Right lung (tissue), 10 donors: Measurements from ENCODE around the gene ABHD4. TPM values are rescaled to one million over a fixed set of nuclear protein-coding genes. Genes with fewer than 3 reads are reported as not detected.
"Not testable (repeated sequence)": the region's sequence is repeated elsewhere in the genome, so short reads cannot be mapped to it uniquely, and the experiment has no call there.

Experiments
- DNase-seq, 2 donors: peaks; one replicate each; pipeline ENCODE4 v3.0.0-alpha.2; 2013
- long read RNA-seq, 8 donors: transcript quantifications; one replicate each; lab custom pipeline, GENCODE V29; 2026
- polyA plus RNA-seq, 5 donors: library from polyadenylated mRNA; unstranded; fragments of 120-200 nt; gene quantifications; one replicate each; pipeline versions ENCODE4 v1.2.1 to v1.2.3, GENCODE V29; 2013; ENCODE audit warnings: inconsistent platforms in 1 of 5, low replicate concordance in 1 of 5; ENCODE audit not compliant: insufficient read length in 5 of 5, insufficient read depth in 1 of 5

ABHD4 gene, protein sequence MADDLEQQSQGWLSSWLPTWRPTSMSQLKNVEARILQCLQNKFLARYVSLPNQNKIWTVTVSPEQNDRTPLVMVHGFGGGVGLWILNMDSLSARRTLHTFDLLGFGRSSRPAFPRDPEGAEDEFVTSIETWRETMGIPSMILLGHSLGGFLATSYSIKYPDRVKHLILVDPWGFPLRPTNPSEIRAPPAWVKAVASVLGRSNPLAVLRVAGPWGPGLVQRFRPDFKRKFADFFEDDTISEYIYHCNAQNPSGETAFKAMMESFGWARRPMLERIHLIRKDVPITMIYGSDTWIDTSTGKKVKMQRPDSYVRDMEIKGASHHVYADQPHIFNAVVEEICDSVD
- 10 to 100 TPM; 33.1 to 46.7 (median 37.9) TPM for polyA plus RNA-seq
- long read RNA-seq, donor 1, transcript ABHD4-203 (7 exons, 3,366 nt) = major isoform, 18 of 21 reads
- long read RNA-seq, donor 1, partial matches to known transcripts = 0 of 21 reads
- long read RNA-seq, donor 1, other reads (novel, unspliced or antisense) = 0 of 21 reads
- long read RNA-seq, donor 2, transcript ABHD4-203 (7 exons, 3,366 nt) = major isoform, 6 of 6 reads
- long read RNA-seq, donor 2, partial matches to known transcripts = 0 of 6 reads
- long read RNA-seq, donor 2, other reads (novel, unspliced or antisense) = 0 of 6 reads
- long read RNA-seq, donor 3, partial matches to known transcripts = 0 of 1 reads
- long read RNA-seq, donor 3, other reads (novel, unspliced or antisense) = 0 of 1 reads
- long read RNA-seq, donor 4, partial matches to known transcripts = 0 of 6 reads
- long read RNA-seq, donor 4, other reads (novel, unspliced or antisense) = 0 of 6 reads
- long read RNA-seq, donor 5, transcript ABHD4-203 (7 exons, 3,366 nt) = major isoform, 11 of 21 reads
- long read RNA-seq, donor 5, partial matches to known transcripts = 8 of 21 reads
- long read RNA-seq, donor 5, other reads (novel, unspliced or antisense) = 0 of 21 reads
- long read RNA-seq, donor 6, transcript ABHD4-203 (7 exons, 3,366 nt) = major isoform, 12 of 19 reads
- long read RNA-seq, donor 6, partial matches to known transcripts = 6 of 19 reads
- long read RNA-seq, donor 6, other reads (novel, unspliced or antisense) = 0 of 19 reads
- long read RNA-seq, donor 7, transcript ABHD4-203 (7 exons, 3,366 nt) = major isoform, 7 of 8 reads
- long read RNA-seq, donor 7, partial matches to known transcripts = 0 of 8 reads
- long read RNA-seq, donor 7, other reads (novel, unspliced or antisense) = 0 of 8 reads
- long read RNA-seq, donor 8, transcript ABHD4-203 (7 exons, 3,366 nt) = major isoform, 6 of 6 reads
- long read RNA-seq, donor 8, partial matches to known transcripts = 0 of 6 reads
- long read RNA-seq, donor 8, other reads (novel, unspliced or antisense) = 0 of 6 reads

DNA sequence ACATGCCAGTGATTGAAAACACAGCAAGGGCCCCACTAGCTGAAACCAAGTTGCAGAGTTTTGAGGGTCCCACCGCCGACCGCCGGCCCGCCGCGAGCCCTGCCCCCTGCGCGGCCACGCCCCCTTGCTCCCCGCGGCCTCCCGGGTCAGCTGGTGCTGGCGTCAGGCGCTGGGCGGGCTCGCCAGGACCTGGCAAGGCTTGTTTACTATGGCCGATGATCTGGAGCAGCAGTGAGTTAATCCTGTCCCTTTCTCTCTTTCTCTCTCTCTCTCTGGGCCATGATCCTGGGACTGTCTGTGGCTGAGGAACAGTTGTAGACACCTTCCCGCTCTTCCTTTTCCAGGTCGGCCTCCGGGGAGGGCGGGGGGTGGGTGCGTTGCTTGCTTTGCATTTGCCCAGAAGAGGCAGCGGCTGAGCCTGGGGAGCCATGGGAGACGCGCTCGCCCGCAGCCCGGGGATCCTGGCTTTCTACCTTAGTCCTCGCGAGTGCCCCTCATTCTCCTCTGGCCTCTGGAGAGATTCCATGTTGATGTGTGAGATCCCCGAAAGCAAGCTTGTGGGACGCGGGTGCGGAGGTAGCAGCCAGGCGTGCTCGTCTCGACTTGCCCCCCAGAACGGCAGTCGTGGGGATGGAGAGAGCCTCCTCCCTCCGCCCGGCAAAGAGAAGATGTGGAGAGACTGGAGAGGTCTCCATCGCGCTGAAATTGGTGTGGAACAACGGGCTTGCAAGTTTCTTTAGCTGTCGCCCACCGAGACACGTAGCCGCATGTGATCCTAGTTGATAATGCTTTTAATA, at the start of gene ABHD4:
Gene ABHD4, plus strand, starts transcription at position 202 of the 797 bp plus-strand sequence. Its CDS starts 7 bp downstream, at position 209.
- peak; percentile 87 to 89 for DNase-seq

DNA sequence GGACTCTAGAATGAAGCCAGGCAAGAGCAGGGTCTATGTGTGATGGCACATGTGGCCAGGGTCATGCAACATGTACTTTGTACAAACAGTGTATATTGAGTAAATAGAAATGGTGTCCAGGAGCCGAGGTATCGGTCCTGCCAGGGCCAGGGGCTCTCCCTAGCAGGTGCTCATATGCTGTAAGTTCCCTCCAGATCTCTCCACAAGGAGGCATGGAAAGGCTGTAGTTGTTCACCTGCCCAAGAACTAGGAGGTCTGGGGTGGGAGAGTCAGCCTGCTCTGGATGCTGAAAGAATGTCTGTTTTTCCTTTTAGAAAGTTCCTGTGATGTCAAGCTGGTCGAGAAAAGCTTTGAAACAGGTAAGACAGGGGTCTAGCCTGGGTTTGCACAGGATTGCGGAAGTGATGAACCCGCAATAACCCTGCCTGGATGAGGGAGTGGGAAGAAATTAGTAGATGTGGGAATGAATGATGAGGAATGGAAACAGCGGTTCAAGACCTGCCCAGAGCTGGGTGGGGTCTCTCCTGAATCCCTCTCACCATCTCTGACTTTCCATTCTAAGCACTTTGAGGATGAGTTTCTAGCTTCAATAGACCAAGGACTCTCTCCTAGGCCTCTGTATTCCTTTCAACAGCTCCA, 48.7 kb upstream of the ABHD4 start:
- DNase-seq = no peak

DNA sequence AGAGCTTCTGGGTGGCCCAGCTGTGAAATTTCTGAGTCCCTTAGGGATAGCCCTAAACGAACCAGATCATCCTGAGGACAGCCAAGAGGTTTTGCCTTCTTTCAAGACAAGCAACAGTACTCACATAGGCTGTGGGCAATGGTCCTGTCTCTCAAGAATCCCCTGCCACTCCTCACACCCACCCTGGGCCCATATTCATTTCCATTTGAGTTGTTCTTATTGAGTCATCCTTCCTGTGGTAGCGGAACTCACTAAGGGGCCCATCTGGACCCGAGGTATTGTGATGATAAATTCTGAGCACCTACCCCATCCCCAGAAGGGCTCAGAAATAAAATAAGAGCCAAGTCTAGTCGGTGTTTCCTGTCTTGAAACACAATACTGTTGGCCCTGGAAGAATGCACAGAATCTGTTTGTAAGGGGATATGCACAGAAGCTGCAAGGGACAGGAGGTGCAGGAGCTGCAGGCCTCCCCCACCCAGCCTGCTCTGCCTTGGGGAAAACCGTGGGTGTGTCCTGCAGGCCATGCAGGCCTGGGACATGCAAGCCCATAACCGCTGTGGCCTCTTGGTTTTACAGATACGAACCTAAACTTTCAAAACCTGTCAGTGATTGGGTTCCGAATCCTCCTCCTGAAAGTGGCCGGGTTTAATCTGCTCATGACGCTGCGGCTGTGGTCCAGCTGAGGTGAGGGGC, 48.0 kb upstream of the ABHD4 start:
- DNase-seq = no peak

DNA sequence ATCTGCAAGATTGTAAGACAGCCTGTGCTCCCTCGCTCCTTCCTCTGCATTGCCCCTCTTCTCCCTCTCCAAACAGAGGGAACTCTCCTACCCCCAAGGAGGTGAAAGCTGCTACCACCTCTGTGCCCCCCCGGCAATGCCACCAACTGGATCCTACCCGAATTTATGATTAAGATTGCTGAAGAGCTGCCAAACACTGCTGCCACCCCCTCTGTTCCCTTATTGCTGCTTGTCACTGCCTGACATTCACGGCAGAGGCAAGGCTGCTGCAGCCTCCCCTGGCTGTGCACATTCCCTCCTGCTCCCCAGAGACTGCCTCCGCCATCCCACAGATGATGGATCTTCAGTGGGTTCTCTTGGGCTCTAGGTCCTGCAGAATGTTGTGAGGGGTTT, 46.5 kb upstream of the ABHD4 start:
- no peak for DNase-seq

DNA sequence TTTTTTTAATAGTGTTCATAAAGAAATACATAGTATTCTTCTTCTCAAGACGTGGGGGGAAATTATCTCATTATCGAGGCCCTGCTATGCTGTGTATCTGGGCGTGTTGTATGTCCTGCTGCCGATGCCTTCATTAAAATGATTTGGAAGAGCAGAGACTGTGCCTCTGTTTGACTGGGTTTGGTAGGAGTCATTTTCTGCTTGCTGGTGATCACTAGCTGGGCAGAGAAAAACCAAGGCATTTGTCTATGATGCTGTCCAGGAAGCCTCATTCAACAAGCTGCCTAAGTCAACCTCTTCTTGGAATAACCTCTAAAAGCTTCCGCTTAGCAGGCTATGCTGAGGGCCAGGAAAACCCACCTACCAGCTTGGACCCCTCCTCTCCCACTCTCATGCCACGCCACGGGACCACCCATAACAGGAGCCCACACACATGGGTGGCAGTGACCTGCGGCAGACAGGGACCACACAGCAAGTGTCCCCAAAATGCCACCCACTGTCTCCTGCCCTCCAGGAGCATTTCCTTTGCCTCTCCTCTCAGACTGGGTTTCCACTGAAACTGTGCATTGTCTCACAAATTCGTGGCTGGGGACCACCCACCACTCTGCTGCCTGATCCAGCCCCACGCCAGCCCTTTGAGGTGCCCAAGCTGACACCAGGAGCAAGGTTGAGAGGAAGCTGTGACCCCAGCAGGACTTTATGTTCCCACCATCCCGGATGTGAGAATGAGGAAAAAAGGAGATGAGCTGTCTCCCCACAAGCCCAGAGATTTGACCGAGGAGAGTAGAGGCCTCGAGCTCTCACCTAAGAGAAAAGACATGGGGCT, 45.9 kb upstream of the ABHD4 start:
- no peak for DNase-seq

DNA sequence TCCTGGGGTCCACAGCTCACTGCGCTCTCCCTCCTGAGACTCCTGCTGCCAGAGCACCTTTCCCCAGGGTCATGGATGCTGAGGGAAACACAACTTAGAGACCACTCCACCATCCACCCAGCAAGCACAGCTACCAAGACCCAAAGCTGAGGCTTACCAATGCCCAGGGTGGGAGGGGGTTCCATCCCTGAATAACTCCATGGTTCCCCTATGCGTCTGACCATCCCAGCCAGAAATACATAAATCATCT, 45.3 kb upstream of the ABHD4 start:
- no peak for DNase-seq

DNA sequence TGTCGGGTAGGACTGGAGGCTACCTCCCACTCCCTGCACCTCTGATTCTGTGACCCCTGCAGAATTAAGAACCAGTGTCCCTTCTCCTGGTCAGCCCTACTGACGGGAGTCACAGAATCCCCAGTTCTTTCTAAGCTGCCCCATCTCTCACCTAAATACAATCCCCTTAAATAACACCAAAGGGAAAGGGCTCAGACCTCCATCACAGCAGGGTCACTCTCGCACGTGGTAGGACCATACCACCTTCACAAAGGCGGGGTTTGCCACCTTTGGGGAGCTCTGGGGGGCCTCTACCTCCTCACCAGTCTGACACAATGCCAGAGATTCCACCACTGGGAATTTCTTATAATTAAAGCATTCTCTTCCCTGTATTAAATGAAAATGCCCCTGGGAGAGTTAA, 44.7 kb upstream of the ABHD4 start:
- DNase-seq = no peak

DNA sequence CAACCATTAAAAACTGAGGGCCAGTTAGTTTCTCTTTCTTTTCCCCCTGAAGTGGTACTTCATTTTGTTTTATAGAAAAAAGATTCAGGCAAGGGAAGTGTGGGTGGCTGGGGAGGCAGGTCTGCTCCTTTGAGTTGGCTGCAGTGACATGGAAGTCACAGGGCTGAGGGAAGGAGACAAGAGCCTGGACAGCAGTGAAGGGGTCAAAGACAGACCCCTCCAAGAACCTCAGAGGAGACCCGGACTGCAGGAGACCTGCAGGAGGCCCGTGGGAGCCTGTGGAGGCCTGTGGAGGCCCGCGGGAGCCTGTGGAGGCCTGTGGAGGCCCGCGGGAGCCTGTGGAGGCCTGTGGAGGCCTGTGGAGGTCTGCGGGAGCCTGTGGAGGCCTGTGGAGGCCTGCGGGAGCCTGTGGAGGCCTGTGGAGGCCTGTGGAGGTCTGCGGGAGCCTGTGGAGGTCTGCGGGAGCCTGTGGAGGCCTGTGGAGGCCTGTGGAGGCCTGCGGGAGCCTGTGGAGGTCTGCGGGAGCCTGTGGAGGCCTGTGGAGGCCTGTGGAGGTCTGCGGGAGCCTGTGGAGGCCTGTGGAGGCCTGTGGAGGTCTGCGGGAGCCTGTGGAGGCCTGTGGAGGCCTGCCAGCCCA, 44.1 kb upstream of the ABHD4 start:
- DNase-seq = not testable (repeated sequence)

DNA sequence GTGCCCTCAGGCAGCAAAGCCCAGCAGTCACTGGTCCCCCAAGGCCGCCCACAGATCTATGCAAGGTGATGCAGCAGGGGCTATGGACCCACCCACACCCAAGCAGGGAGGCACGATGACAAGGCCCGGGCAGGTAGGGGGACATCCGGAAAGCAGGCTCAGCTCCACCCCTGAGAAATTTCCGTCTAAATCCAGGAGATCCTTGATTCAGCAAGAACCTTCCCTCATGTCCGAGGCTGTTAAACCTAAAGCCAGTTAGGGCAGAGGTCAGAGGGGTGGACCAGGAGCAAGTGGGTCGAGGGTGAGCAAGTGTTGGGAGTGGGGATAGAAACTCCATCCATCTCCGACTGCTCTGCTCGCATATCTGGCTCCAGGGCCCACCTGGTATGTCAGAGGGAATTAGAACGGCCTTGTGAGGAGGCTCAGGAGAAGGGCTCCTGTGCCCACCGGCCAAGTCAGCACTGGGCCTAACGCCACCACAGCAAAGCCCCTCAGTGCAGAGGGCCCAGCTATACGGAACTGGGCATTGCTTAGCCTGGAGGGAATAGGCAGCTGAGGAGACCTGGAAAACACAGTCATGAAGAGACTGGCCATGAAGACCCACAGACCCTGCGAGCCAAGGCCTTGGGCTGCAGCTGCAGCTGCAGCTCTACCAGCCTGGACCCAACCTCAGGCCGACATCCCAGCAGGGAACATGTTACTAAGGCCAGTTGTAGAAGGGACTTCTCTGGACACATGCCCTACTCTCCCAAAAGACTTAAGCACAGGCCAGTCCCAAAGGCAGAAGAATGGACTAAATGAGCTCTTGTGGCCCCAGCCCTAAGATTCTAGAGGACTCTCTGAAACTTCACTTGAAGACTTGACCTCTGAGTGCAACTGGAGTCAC, 43.4 kb upstream of the ABHD4 start:
- no peak for DNase-seq

DNA sequence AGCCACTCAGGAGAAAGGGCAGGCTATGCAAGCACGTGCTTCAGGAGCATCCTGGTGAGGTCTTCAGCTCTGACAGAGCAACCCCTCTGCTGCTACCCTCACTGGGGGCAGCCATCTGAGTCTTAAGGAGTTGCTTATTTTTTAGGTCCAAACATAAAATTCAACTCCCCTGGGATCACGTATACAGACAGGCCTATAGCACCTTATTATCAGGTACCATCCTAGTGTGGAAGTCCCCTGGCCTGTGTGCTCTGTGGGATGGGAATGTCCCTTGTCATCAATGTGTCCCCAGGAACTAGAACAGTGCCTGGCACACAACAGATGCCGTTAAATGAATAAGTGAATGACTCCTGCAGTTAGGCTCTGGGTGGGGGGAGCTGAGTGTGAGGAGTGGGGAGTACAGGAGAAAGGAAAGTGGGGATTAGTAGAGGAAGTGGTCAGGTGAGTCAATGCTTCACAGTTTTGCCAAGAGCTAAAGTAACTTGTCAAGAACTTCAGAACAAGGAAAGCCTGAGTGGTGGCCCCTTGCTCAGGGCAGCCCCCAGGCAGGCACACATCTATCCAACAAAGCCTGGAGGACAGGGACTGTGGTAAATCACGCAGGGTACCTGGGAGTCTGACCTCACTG, 42.6 kb upstream of the ABHD4 start:
- DNase-seq = no peak

DNA sequence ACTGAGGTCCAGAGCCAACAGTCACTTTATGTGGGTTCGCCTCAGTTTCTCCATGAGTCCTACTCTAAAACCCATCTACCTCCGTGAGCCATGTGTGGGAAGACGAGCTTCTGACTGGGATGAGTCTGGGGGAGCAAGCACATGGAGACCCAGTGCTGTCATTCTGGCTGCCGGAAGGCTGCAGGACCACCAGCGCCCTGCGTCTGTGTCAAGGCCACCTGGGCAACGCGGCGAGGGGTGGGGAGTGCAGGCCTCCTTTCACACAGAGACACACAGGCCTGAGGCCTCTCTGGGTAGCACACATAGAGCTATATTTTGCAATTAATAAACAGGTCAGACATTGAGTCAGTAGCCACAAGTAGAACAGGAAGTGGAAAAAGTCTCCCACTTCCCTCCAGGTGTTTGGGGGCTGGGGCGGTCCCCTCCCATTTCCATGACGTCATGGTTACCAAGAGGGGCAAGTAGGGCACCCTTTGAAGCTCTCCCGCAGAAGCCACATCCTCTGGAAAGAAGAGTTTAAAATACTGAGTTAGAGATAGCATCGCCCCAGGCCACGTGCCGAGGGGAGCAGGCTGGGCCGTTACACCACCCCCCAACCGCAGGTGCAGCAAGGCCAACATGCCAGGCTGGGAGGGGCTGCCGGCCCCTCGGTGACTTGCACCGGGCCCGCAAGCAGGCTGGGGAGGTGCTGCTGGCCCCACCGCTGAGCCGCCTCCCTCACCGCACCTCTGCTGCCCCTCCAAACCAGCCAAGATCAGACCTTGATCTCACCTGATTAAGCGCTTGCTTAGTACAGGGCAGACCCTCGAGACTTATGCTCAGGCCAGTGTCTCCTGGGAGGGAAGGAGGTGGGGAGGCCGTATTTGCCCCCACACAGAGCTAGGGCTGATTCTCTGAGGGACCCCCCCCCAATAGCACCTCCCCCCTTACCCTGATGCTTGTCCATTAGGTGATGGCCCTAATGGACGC, 41.8 kb upstream of the ABHD4 start:
- DNase-seq = no peak

DNA sequence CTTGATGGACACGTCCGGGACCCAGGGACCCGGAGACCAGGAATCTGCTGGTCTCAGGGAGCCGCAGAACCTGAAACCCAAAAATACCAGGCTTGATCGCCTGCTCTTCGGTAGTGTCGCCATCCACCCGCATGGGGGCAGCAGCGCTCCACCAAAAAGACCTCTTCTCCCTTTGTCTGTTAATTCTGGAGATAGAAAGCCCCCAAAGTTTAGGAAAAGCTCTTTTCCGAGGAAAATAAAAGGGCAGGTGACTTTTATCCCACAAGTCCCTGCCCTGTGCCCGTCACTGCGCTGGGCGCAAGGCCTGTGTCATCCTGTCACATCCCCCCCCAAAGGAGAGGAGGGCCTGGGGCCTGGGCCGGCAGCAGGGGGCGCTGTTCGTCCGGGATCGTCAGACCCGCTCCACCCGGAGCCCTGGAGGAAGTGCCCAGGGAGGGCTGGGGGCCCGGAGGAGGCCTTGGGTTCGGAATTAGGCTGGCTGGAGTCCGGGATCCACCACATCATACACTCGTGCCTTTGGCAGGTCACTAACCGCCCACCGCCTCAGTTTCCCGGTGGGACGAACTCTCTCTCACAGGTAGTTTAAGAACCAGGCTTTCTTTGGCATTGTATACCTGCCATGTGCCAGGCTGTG, 41.0 kb upstream of the ABHD4 start:
- peak; percentile 76 to 83 for DNase-seq

DNA sequence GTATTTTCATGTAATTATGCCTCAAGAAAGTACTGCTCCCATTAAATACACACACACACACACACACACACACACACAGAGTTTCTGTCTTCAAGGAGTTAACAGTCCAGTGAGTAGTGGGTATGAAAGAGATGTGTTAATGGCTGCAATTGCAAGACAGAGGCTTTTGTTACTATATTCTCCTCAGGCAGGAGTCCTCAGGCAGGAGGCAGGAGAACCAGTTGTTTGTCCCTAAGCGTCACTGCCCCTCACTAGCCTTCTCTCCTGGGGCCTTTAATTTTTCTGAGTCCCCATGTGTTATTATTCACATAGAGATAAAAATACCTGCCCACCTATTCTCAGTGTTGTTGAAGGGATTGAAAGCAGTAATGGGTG, 40.3 kb upstream of the ABHD4 start:
- DNase-seq = no peak

DNA sequence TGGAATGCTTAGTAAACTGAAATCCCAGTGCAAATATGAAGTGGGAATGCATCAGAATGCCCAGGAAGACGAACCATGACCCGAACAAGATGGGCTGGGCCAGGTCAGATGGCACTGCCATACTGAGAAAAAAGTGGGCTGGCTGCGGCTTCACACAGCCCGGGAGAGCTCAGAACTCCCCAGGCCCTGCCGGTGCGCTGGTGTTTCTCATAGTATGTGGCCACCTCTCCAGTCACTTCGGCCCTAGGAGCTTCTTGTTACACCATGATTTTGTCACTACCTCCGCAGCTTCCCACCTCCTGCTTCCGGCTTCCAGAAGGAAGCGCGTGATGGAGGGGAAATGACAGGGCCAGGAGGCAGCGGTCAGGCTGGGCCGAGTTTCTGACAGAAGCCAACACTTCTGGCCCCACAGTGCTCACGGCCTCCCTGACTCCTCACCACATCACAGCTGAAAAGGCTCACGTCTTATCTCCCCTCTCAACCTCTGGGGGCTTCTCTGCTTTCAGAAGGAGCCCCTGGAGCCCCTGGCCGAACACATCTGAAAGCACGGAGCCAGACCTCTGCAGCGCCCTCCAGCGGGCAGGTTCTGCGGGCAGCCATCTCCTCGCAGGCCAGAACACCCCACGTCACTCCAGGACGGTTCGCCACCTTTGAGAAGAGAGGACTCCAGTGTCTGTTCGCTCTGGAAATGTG, 39.7 kb upstream of the ABHD4 start:
- no peak for DNase-seq

DNA sequence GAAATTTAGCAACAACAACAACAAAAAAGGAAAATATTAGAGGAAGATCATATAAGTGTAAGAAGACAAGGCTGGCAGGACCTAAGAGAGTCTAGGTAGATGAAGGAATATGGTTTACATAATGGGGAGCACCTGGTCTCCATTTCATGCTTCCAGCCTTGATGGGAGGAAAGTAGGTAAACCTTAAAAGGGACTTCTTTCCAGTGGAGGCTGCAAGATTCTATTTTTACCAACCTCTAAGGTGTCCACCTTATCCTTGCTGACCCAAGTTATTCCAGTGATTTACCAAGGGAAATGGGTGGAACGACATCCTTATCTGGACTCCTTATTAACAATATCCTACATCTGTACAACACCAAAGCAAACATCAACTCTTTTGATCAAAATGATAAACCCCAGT, 39.1 kb upstream of the ABHD4 start:
- no peak for DNase-seq
